Endothelial cell (in vitro differentiated cells): Measurements from ENCODE around the gene ATP8A2. TPM values are rescaled to one million over a fixed set of nuclear protein-coding genes. Genes with fewer than 3 reads are reported as not detected.

Experiments
- DNase-seq: peaks from one replicate; pipeline ENCODE4 v3.0.0; 2021; ENCODE audit warnings: low spot score
- H3K27ac Mint-ChIP-seq: one replicate; pipeline ENCODE4 v1.8.0; 2021; ENCODE audit warnings: mixed read lengths, inconsistent platforms; ENCODE audit not compliant: unreplicated experiment
- H3K27me3 Mint-ChIP-seq: one replicate; pipeline ENCODE4 v1.8.0; 2021; ENCODE audit warnings: mild to moderate bottlenecking, moderate library complexity, mixed read lengths, inconsistent platforms; ENCODE audit not compliant: unreplicated experiment
- H3K36me3 Mint-ChIP-seq: one replicate; pipeline ENCODE4 v1.8.0; 2021; ENCODE audit warnings: mild to moderate bottlenecking, low read depth, mixed read lengths, inconsistent platforms; ENCODE audit not compliant: unreplicated experiment
- H3K4me1 Mint-ChIP-seq: one replicate; pipeline ENCODE4 v1.8.0; 2021; ENCODE audit warnings: mild to moderate bottlenecking, mixed read lengths, inconsistent platforms; ENCODE audit not compliant: unreplicated experiment
- H3K4me3 Mint-ChIP-seq: one replicate; pipeline ENCODE4 v1.8.0; 2021; ENCODE audit warnings: mild to moderate bottlenecking, mixed read lengths, inconsistent platforms; ENCODE audit not compliant: unreplicated experiment
- H3K9me3 Mint-ChIP-seq: one replicate; pipeline ENCODE4 v1.8.0; 2021; ENCODE audit warnings: mixed read lengths, inconsistent platforms; ENCODE audit not compliant: unreplicated experiment
- total RNA-seq: library from RNA; stranded (reverse); fragmentation: NEBNext Ultra II Directional; extraction: Animal tissue kit (Norgen Biotek cat#: 25700); gene quantifications from one replicate; pipeline ENCODE4 v1.2.1, GENCODE V29; 2021; ENCODE audit not compliant: unreplicated experiment
- TF ChIP-seq, protein P1 (sequence below): fragments of 200-600 bp; sonication (generic); IDR thresholded peaks from one replicate; pipeline ENCODE4 v1.5.0; 2021; ENCODE audit warnings: antibody characterized with exemption; ENCODE audit not compliant: unreplicated experiment

Gene ATP8A2
- total RNA-seq, 1 donor from 2014 or later: 2.1 TPM

DNA sequence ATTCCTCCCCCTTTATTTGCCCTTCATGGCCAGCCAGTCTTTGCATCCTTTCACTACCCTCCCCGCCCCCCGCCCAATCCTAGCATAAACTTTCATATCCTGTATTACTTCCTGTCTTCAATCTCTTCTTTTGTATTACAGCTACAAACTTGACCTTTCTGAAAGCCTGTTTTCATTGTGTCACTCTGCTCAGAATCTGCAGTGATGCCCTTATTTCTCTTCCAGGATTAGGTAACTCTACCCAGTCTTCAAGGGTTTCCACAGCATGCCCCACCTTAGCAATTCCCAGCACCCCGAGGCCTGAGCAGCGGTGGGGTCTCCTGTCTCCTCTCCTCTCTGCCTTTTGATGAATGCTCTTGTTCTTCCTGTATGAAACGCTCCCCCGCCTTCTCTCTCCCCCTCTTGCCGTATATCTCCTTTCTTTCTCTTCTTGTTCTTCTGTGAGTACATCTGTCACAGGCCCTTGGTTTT is 534.5 kb downstream of the ATP8A2 start:
- Mint-ChIP-seq H3K36me3 (no peaks in the 10 kb centered on the region), H3K27me3 (peaks cover under 1% of the 10 kb centered on the region), H3K9me3 (no peaks in the 10 kb centered on the region), H3K27ac (no peak overlapping the region), H3K4me1 (peaks cover 17% of the 10 kb centered on the region), H3K4me3 (no peak overlapping the region)
- TF ChIP-seq, protein P1, sequence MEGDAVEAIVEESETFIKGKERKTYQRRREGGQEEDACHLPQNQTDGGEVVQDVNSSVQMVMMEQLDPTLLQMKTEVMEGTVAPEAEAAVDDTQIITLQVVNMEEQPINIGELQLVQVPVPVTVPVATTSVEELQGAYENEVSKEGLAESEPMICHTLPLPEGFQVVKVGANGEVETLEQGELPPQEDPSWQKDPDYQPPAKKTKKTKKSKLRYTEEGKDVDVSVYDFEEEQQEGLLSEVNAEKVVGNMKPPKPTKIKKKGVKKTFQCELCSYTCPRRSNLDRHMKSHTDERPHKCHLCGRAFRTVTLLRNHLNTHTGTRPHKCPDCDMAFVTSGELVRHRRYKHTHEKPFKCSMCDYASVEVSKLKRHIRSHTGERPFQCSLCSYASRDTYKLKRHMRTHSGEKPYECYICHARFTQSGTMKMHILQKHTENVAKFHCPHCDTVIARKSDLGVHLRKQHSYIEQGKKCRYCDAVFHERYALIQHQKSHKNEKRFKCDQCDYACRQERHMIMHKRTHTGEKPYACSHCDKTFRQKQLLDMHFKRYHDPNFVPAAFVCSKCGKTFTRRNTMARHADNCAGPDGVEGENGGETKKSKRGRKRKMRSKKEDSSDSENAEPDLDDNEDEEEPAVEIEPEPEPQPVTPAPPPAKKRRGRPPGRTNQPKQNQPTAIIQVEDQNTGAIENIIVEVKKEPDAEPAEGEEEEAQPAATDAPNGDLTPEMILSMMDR: no peak
- DNase-seq: no peak

DNA sequence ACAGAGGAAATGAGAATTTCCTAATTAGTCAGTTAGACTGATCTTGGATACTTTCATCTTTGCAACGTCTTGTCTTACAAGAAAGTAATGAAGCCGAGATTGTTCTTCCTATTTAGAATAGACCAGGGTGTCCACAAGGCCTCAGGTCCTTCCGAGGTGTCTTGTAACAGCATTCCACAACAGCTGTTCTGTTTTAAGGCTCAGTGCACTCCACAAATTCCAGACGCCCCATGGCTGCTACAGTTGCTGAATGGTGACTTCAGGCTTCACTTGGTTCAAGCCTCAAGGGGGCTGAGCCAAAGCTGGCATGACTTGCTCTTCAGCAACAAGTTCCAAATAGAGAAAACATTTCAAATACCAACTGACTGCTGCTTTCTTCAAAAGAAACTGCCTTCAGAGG is 536.6 kb downstream of the ATP8A2 start:
- no peaks in the 10 kb centered on the region for H3K36me3 Mint-ChIP-seq
- no peak overlapping the region for H3K4me3 Mint-ChIP-seq
- H3K27me3 Mint-ChIP-seq: no peaks in the 10 kb centered on the region
- peaks cover 15% of the 10 kb centered on the region for H3K4me1 Mint-ChIP-seq
- no peak overlapping the region for H3K27ac Mint-ChIP-seq
- TF ChIP-seq, protein P1: no peak
- DNase-seq: no peak
- no peaks in the 10 kb centered on the region for H3K9me3 Mint-ChIP-seq

DNA sequence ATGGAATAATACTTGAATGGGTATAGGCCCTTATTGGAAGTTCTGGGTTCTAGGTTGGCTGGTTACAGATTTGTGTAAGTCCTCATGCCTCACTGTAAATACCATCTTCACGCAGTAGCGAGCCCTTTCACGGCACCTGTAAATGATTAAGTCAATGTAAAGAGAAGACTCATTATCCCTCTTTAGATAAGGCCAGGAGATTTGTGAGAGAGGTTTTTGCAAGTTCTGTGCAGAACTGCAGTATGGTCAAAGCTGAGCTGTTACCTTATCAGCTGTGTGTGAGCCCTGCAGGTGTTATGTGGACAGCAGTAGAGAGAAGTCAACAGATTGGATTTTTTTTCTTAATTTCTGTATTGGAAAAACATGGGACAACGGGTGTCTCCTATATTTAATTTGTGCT is 538.5 kb downstream of the ATP8A2 start:
- Mint-ChIP-seq H3K9me3 (no peaks in the 10 kb centered on the region), H3K36me3 (no peaks in the 10 kb centered on the region), H3K4me3 (no peak overlapping the region), H3K27ac (no peak overlapping the region), H3K27me3 (no peaks in the 10 kb centered on the region), H3K4me1 (peaks cover 15% of the 10 kb centered on the region)
- no peak for DNase-seq
- TF ChIP-seq, protein P1: no peak

DNA sequence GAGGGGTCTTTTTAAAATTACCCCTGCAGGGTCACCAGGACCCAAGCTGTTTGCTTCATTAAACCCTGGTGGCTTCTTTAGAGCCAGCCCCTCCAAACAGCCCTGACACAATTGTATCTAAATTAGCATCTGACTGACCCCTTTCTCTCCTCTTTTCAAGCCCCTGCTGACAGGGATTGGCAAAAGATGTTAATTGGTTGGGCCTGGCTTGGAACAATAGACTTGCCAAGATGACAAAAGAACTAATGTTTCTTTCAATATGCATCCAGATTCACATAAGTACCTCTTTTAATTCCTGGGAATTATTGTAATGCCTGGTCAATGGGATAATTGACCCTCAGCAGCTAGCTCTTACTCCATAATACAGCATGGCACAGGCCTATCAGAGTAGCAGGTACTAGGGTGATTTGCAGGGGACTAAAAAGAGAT is 539.2 kb downstream of the ATP8A2 start:
- TF ChIP-seq, protein P1: no peak
- Mint-ChIP-seq H3K9me3 (no peaks in the 10 kb centered on the region), H3K36me3 (no peaks in the 10 kb centered on the region), H3K27ac (no peak overlapping the region), H3K4me1 (peaks cover 15% of the 10 kb centered on the region), H3K4me3 (no peak overlapping the region), H3K27me3 (no peaks in the 10 kb centered on the region)
- no peak for DNase-seq

DNA sequence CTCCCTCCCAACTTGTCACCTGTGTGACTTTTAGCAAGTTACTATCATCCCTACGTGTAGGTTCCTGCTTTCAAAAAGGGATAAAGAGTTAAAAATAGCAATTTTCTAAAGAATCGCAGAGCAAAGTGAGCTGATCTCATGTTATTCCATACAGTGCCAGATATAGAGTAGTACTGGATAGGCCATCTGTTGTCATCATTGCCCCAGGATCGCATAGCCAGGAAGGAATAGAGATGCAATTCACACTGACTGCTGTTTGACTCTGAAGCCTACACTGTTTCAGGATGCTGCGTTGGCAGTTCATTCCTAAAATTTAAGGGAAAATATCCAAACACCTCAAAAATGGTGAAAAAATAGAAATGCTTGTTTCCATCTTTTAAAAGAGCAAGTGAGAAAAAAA is 541.2 kb downstream of the ATP8A2 start:
- no peaks in the 10 kb centered on the region for H3K27me3 Mint-ChIP-seq
- TF ChIP-seq, protein P1: no peak

More for the DNA sequence above, 541.2 kb downstream of the ATP8A2 start:
- DNase-seq: no peak
- Mint-ChIP-seq H3K36me3 (no peaks in the 10 kb centered on the region), H3K27ac (no peak overlapping the region), H3K4me3 (no peak overlapping the region), H3K4me1 (peaks cover 15% of the 10 kb centered on the region), H3K9me3 (no peaks in the 10 kb centered on the region)
